Effector CD4-positive, alpha-beta T cell (primary cell): Measurements from ENCODE around the gene NEK4.
A peak's percentile ranks its signal among the peaks of the same experiment; 100 is the strongest.
"Not testable (repeated sequence)": the region's sequence is repeated elsewhere in the genome, so short reads cannot be mapped to it uniquely, and the experiment has no call there.

Experiments
- DNase-seq: peaks from one replicate; pipeline ENCODE4 v3.0.0-alpha.2; 2020

Gene NEK4

GRCh38 chr3:52730681-52731080 is 40.1 kb downstream of the NEK4 start:
- DNase-seq, result no peak

GRCh38 chr3:52728753-52729152 is 42.0 kb downstream of the NEK4 start:
- not testable (repeated sequence) for DNase-seq

GRCh38 chr3:52724511-52724910 is 46.2 kb downstream of the NEK4 start:
- DNase-seq, result no peak

- DNase-seq, result no peak
Observed at GRCh38 chr3:52723935-52724334, 46.8 kb downstream of the NEK4 start.

GRCh38 chr3:52722491-52722890 is 48.2 kb downstream of the NEK4 start:
- DNase-seq, result no peak

- DNase-seq, result no peak
Observed at GRCh38 chr3:52721730-52722008, 49.1 kb downstream of the NEK4 start.

- no peak for DNase-seq
Observed at GRCh38 chr3:52721002-52721729, 49.6 kb downstream of the NEK4 start.

- DNase-seq, result no peak
Observed at GRCh38 chr3:52719618-52720017, 51.1 kb downstream of the NEK4 start.

GRCh38 chr3:52715714-52716305 is 54.9 kb downstream of the NEK4 start:
- no peak for DNase-seq

- DNase-seq, result no peak
Observed at GRCh38 chr3:52714335-52715302, 56.1 kb downstream of the NEK4 start.

GRCh38 chr3:52712291-52713212 is 58.2 kb downstream of the NEK4 start:
- no peak for DNase-seq

- DNase-seq, result no peak
Observed at GRCh38 chr3:52710512-52710911, 60.2 kb downstream of the NEK4 start.

GRCh38 chr3:52707585-52707984 is 63.2 kb downstream of the NEK4 start:
- DNase-seq, result no peak

- peak; percentile 82 for DNase-seq
Observed at GRCh38 chr3:52705688-52706686, 64.8 kb downstream of the NEK4 start, which contains the start of the genes GLT8D1 and SPCS1. GLT8D1 (minus strand) TSS chr3:52705791; CDS start chr3:52700460, 5,331 bp downstream. SPCS1 (plus strand) TSS chr3:52706106; CDS start chr3:52706247, 141 bp downstream.

GRCh38 chr3:52705438-52705687 is 65.4 kb downstream of the NEK4 start:
- DNase-seq, result no peak

- DNase-seq, result no peak
Observed at GRCh38 chr3:52704611-52705437, 65.9 kb downstream of the NEK4 start.

- no peak for DNase-seq
Observed at GRCh38 chr3:52703341-52703740, 67.4 kb downstream of the NEK4 start.

- no peak for DNase-seq
Observed at GRCh38 chr3:52697632-52697965, 73.1 kb downstream of the NEK4 start.

- DNase-seq, result no peak
Observed at GRCh38 chr3:52696830-52697631, 73.7 kb downstream of the NEK4 start.
